ENCODE measurements around the gene EPHA10. TPM values are rescaled to one million over a fixed set of nuclear protein-coding genes. Genes with fewer than 3 reads are reported as not detected.

Gene EPHA10
- polyA plus RNA-seq, 6 donors from 2014 or later = not detected

Other genes with a start within 250 kb of the EPHA10 start
- gene SNIP1, start 210.8 kb downstream of the EPHA10 start, polyA plus RNA-seq (ENCODE audit: low read depth in 6 of 6) = 1 to 10 TPM in 5 of 6 donors, not detected in 1; 4.0 to 6.9 (median 4.2) TPM
- gene DNALI1, start 208.2 kb downstream of the EPHA10 start, polyA plus RNA-seq (ENCODE audit: low read depth in 6 of 6) = under 1 TPM in 4 of 6 donors, not detected in 2; 0.08 to 0.18 (median 0.14) TPM
- gene GNL2, start 169.2 kb downstream of the EPHA10 start, polyA plus RNA-seq (ENCODE audit: low read depth in 6 of 6) = 10 to 100 TPM; 38.1 to 57.6 (median 45.4) TPM
- gene RSPO1, start 130.2 kb downstream of the EPHA10 start, polyA plus RNA-seq (ENCODE audit: low read depth in 6 of 6) = not detected
- gene CDCA8, start 72.6 kb downstream of the EPHA10 start, polyA plus RNA-seq (ENCODE audit: low read depth in 6 of 6) = 1 to 10 TPM in 4 of 6 donors, under 1 TPM in 1, not detected in 1; 0.63 to 1.6 (median 1.3) TPM
- gene MANEAL, start 28.7 kb upstream of the EPHA10 start, polyA plus RNA-seq (ENCODE audit: low read depth in 6 of 6) = 1 to 10 TPM; 1.4 to 4.7 (median 3.0) TPM
- gene C1orf122, start 42.7 kb upstream of the EPHA10 start, polyA plus RNA-seq (ENCODE audit: low read depth in 6 of 6) = 10 to 100 TPM; 23.3 to 32.1 (median 26.7) TPM
- gene YRDC, start 43.1 kb upstream of the EPHA10 start, polyA plus RNA-seq (ENCODE audit: low read depth in 6 of 6) = 10 to 100 TPM; 21.3 to 52.0 (median 29.6) TPM
- 10 to 100 TPM in 5 of 6 donors, 1 to 10 TPM in 1; 8.7 to 29.9 (median 25.2) TPM for gene MTF1, start 94.5 kb upstream of the EPHA10 start, polyA plus RNA-seq (ENCODE audit: low read depth in 6 of 6)
- 10 to 100 TPM; 15.7 to 25.5 (median 22.3) TPM for gene INPP5B, start 181.9 kb upstream of the EPHA10 start, polyA plus RNA-seq (ENCODE audit: low read depth in 6 of 6)
- 100 to 1,000 TPM in 4 of 6 donors, 10 to 100 TPM in 2; 81.3 to 109 (median 101) TPM for gene SF3A3, start 224.9 kb upstream of the EPHA10 start, polyA plus RNA-seq (ENCODE audit: low read depth in 6 of 6)
- gene FHL3, start 240.4 kb upstream of the EPHA10 start, polyA plus RNA-seq (ENCODE audit: low read depth in 6 of 6) = 1 to 10 TPM in 5 of 6 donors, under 1 TPM in 1; 0.88 to 5.1 (median 1.8) TPM
- gene UTP11, start 247.6 kb upstream of the EPHA10 start, polyA plus RNA-seq (ENCODE audit: low read depth in 6 of 6) = 10 to 100 TPM; 19.2 to 25.3 (median 20.9) TPM